Measurements from ENCODE around the gene ZFPM1.

Gene ZFPM1

DNA sequence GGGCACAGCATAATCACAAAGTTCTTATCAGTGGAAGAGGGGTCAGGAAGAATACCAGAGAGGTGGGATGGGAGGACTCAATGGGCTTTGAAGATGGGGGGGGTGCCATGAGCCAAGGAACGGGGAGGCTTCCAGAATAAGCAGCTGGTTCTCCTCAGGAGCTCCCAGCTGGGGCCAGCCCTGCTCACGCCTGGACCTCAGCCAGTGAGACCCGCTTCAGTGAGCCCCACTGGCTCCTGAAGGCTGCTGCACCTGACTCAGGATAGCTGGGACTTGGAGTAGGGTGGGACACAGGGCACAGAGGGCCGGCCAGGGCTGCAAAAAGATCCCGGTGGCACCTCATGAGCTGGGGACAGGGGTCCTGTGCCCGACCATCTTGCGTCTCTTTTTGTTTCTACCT, 92.7 kb downstream of the ZFPM1 start:
- no peak for TF ChIP-seq FOXM1 (IDR thresholded peaks at IDR 0.05; ENCODE audit: borderline replicate concordance, low read depth)
- no peak for TF ChIP-seq NFIC (IDR thresholded peaks at IDR 0.05)
- no peak for TF ChIP-seq TCF12 (IDR thresholded peaks at IDR 0.05; ENCODE audit: low read depth)
- TF ChIP-seq YY1 (IDR thresholded peaks at IDR 0.05; ENCODE audit: low read depth) = no peak
- no peak for TF ChIP-seq TAF1 (IDR thresholded peaks at IDR 0.05; ENCODE audit: low read depth)
- TF ChIP-seq CREB1 (IDR thresholded peaks at IDR 0.05; ENCODE audit: low read depth) = no peak
- no peak for TF ChIP-seq EGR1 (IDR thresholded peaks at IDR 0.05)

DNA sequence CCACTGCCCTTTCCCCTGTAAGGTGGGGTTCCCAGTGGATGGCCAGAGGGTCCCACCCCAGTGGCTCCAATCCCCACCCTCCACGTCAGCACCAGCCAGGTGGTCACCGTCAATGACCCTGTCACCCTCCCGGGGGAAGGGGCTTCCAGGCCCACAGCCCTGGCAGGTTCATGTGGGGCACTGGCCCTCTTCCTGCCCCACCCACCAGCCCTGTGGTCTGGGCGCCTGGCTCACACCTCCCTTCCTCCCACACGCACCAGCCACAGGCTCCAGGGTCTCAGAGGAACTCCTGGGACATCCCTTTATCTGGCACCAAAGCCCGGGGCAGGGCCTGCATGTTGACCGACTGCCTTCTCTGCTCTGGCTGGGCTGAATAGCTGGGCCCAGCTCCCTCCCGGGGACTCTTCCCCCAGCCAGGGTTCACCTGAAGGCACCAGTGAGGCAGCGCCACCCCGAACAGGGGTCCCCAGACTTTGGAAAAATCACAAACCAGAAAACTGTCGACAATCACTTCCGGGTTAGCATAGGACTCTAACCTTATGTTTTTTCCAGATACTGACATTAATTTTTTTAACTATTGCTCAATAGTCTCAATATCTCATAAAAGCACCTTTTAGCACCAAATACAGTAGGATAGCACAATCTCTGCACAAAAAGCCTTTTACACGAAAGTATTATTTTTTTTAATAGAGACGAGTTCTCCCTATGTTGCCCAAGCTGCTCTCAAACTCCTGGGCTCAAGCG, 95.2 kb downstream of the ZFPM1 start:
- TF ChIP-seq FOXM1 (IDR thresholded peaks at IDR 0.05; ENCODE audit: borderline replicate concordance, low read depth) = no peak
- TF ChIP-seq, protein P1, sequence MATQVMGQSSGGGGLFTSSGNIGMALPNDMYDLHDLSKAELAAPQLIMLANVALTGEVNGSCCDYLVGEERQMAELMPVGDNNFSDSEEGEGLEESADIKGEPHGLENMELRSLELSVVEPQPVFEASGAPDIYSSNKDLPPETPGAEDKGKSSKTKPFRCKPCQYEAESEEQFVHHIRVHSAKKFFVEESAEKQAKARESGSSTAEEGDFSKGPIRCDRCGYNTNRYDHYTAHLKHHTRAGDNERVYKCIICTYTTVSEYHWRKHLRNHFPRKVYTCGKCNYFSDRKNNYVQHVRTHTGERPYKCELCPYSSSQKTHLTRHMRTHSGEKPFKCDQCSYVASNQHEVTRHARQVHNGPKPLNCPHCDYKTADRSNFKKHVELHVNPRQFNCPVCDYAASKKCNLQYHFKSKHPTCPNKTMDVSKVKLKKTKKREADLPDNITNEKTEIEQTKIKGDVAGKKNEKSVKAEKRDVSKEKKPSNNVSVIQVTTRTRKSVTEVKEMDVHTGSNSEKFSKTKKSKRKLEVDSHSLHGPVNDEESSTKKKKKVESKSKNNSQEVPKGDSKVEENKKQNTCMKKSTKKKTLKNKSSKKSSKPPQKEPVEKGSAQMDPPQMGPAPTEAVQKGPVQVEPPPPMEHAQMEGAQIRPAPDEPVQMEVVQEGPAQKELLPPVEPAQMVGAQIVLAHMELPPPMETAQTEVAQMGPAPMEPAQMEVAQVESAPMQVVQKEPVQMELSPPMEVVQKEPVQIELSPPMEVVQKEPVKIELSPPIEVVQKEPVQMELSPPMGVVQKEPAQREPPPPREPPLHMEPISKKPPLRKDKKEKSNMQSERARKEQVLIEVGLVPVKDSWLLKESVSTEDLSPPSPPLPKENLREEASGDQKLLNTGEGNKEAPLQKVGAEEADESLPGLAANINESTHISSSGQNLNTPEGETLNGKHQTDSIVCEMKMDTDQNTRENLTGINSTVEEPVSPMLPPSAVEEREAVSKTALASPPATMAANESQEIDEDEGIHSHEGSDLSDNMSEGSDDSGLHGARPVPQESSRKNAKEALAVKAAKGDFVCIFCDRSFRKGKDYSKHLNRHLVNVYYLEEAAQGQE (IDR thresholded peaks at IDR 0.05; ENCODE audit: low read depth) = no peak
- TF ChIP-seq, protein P2, sequence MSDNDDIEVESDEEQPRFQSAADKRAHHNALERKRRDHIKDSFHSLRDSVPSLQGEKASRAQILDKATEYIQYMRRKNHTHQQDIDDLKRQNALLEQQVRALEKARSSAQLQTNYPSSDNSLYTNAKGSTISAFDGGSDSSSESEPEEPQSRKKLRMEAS (IDR thresholded peaks at IDR 0.05) = no peak
- TF ChIP-seq YY1 (IDR thresholded peaks at IDR 0.05; ENCODE audit: low read depth) = no peak
- TF ChIP-seq EGR1 (IDR thresholded peaks at IDR 0.05) = no peak
- no peak for TF ChIP-seq NFIC (IDR thresholded peaks at IDR 0.05)
- TF ChIP-seq CEBPB (IDR thresholded peaks at IDR 0.05) = no peak

DNA sequence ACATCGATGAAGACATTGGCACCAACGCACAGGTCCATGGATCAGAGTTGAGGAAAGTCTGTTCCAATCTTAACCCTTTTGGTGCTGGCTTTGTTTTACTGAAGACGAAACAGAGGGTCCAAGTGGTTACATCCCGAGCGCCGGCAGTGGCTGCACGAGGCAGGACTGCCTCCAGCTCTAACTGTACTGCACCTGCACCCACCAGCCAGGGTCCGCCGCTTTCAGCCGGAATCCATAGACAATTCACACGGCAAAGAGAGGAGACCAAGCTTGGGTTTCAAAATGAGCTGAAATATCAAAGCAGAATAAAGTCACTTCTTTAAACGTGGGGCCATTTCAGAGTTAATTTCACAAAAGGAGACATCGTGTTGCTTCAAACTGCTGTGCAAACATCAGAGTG, 95.9 kb downstream of the ZFPM1 start:
- TF ChIP-seq TCF12 (IDR thresholded peaks at IDR 0.05; ENCODE audit: low read depth) = no peak
- no peak for TF ChIP-seq TAF1 (IDR thresholded peaks at IDR 0.05; ENCODE audit: low read depth)
- TF ChIP-seq ZBTB7A (IDR thresholded peaks at IDR 0.05; ENCODE audit: low read depth) = no peak
- TF ChIP-seq, protein P1 (IDR thresholded peaks at IDR 0.05; ENCODE audit: low read depth) = no peak
- no peak for TF ChIP-seq CEBPB (IDR thresholded peaks at IDR 0.05)
- no peak for TF ChIP-seq EP300 (IDR thresholded peaks at IDR 0.05; ENCODE audit: borderline replicate concordance)
- TF ChIP-seq, protein P2 (IDR thresholded peaks at IDR 0.05) = no peak
- no peak for TF ChIP-seq CREB1 (IDR thresholded peaks at IDR 0.05; ENCODE audit: low read depth)
- TF ChIP-seq FOXM1 (IDR thresholded peaks at IDR 0.05; ENCODE audit: borderline replicate concordance, low read depth) = no peak
- TF ChIP-seq RAD21 (IDR thresholded peaks at IDR 0.05; ENCODE audit: low read depth) = no peak
- TF ChIP-seq YY1 (IDR thresholded peaks at IDR 0.05; ENCODE audit: low read depth) = no peak
- no peak for TF ChIP-seq EGR1 (IDR thresholded peaks at IDR 0.05)
- TF ChIP-seq TEAD4 (IDR thresholded peaks at IDR 0.05) = no peak
- TF ChIP-seq, protein P3, sequence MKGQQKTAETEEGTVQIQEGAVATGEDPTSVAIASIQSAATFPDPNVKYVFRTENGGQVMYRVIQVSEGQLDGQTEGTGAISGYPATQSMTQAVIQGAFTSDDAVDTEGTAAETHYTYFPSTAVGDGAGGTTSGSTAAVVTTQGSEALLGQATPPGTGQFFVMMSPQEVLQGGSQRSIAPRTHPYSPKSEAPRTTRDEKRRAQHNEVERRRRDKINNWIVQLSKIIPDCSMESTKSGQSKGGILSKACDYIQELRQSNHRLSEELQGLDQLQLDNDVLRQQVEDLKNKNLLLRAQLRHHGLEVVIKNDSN (IDR thresholded peaks at IDR 0.05) = no peak
- TF ChIP-seq NFIC (IDR thresholded peaks at IDR 0.05) = no peak

DNA sequence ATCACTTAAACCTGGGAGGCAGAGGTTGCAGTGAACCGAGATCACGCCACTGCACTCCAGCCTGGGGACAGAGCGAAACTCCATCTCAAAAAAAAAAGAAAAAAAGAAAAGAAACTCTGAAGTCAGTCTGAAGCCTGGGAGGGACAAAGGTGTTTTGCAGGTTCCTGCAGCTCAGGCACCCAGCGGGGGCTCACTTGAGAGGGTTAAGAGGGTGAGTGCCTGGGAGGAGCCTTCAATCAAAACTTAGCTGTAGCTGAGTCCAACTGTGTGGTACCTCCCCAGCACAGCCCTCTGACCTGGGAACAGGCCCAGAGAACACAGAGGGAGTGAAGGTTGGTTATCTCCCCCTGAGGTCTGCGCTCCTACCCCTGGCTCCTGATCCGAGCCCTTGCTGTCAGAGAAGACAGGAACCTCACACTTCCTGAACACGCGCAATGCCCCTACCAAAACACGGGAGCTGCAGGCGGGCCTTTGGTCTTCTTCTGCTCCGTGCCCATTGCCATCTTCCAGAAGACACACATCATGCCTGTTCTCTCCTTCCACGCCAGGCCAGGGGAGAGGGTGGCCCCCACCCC, 96.7 kb downstream of the ZFPM1 start:
- no peak for TF ChIP-seq NFIC (IDR thresholded peaks at IDR 0.05)
- TF ChIP-seq TAF1 (IDR thresholded peaks at IDR 0.05; ENCODE audit: low read depth) = no peak

DNA sequence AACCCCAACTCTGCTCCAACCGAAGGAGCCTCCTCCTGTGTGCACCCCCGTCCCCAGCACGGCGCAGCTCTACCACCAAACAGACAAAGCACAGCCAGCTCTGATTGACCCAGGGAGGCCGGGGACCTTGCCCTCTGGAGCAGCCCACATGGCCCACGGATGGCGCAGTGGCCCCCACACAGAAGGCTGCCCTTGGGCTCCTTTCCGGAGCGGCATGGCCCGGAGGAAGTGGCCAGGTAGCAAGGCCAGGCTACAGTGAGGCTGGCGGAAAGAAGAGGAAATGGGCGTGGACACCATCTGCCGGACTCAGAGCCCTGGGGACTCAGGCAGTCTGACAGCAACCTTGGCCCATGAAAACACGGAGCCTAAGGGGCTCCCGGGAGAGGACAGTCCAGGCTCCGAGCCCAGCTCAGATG, 97.2 kb downstream of the ZFPM1 start:
- no peak for TF ChIP-seq FOXM1 (IDR thresholded peaks at IDR 0.05; ENCODE audit: borderline replicate concordance, low read depth)
- TF ChIP-seq, protein P1 (IDR thresholded peaks at IDR 0.05; ENCODE audit: low read depth) = no peak
- TF ChIP-seq CREB1 (IDR thresholded peaks at IDR 0.05; ENCODE audit: low read depth) = no peak
- no peak for TF ChIP-seq YY1 (IDR thresholded peaks at IDR 0.05; ENCODE audit: low read depth)
- TF ChIP-seq CEBPB (IDR thresholded peaks at IDR 0.05) = no peak
- no peak for TF ChIP-seq EGR1 (IDR thresholded peaks at IDR 0.05)
- TF ChIP-seq TAF1 (IDR thresholded peaks at IDR 0.05; ENCODE audit: low read depth) = no peak
- TF ChIP-seq, protein P2 (IDR thresholded peaks at IDR 0.05) = no peak
- TF ChIP-seq NFIC (IDR thresholded peaks at IDR 0.05) = no peak
- TF ChIP-seq EP300 (IDR thresholded peaks at IDR 0.05; ENCODE audit: borderline replicate concordance) = no peak
- TF ChIP-seq TEAD4 (IDR thresholded peaks at IDR 0.05) = no peak
- no peak for TF ChIP-seq RAD21 (IDR thresholded peaks at IDR 0.05; ENCODE audit: low read depth)
